ENCODE data around the gene TKFC.

TKFC gene

GRCh38 chr11:61309141-61309540 is 23.9 kb upstream of the TKFC start:
- DNase-seq (ENCODE audit: extremely low spot score), result no peak
- POLR2A ChIA-PET, result no interaction called here
- TF ChIP-seq CTCF (IDR thresholded peaks at IDR 0.05; ENCODE audit: control extremely low read depth, extremely low read depth, low read depth, missing control alignments), result no peak
- CTCF ChIA-PET, result interaction anchor here (1.0 to 5.3 kb wide), 5 partner anchors 10 to 117 kb away, joined by 3 to 23 read pairs (median 5); no protein-coding TSS in a partner anchor

GRCh38 chr11:61309739-61310138 is 23.3 kb upstream of the TKFC start:
- ChIA-PET POLR2A (interaction anchor here (1.3 kb wide), 1 partner anchor 12 kb away, joined by 10 read pairs; no protein-coding TSS in a partner anchor), CTCF (interaction anchor here (1.0 to 5.3 kb wide), 6 partner anchors 9 to 116 kb away, joined by 3 to 23 read pairs (median 4); no protein-coding TSS in a partner anchor)
- DNase-seq (ENCODE audit: extremely low spot score), result no peak
- no peak for TF ChIP-seq CTCF (IDR thresholded peaks at IDR 0.05; ENCODE audit: control extremely low read depth, extremely low read depth, low read depth, missing control alignments)

GRCh38 chr11:61310749-61311148 is 22.3 kb upstream of the TKFC start:
- TF ChIP-seq CTCF (IDR thresholded peaks at IDR 0.05; ENCODE audit: control extremely low read depth, extremely low read depth, low read depth, missing control alignments), result no peak
- no peak for DNase-seq (ENCODE audit: extremely low spot score)
- ChIA-PET CTCF (interaction anchor here (1.1 to 5.3 kb wide), 7 partner anchors 8 to 75 kb away, joined by 3 to 23 read pairs (median 5); partner anchors contain the start of gene VWCE), POLR2A (interaction anchor here (1.3 kb wide), 1 partner anchor 11 kb away, joined by 10 read pairs; no protein-coding TSS in a partner anchor)

- DNase-seq (ENCODE audit: extremely low spot score), result no peak
- ChIA-PET POLR2A (no interaction called here), CTCF (interaction anchor here (1.2 to 3.5 kb wide), 3 partner anchors 9 to 71 kb away, joined by 3 to 11 read pairs (median 5); no protein-coding TSS in a partner anchor)
- no peak for TF ChIP-seq CTCF (IDR thresholded peaks at IDR 0.05; ENCODE audit: control extremely low read depth, extremely low read depth, low read depth, missing control alignments)
Observed at GRCh38 chr11:61315260-61315659, 17.8 kb upstream of the TKFC start.

- TF ChIP-seq CTCF (IDR thresholded peaks at IDR 0.05; ENCODE audit: control extremely low read depth, extremely low read depth, low read depth, missing control alignments), result no peak
- POLR2A ChIA-PET, result no interaction called here
- DNase-seq (ENCODE audit: extremely low spot score), result no peak
- CTCF ChIA-PET, result interaction anchor here (3.0 to 6.5 kb wide), 2 partner anchors 10 to 59 kb away, joined by 31 to 48 read pairs; no protein-coding TSS in a partner anchor
Observed at GRCh38 chr11:61325649-61326414, 7.2 kb upstream of the TKFC start.

GRCh38 chr11:61327669-61328071 is 5.4 kb upstream of the TKFC start:
- CTCF ChIA-PET, result interaction anchor here (1.0 to 6.5 kb wide), 5 partner anchors 8 to 65 kb away, joined by 3 to 48 read pairs (median 5); partner anchors contain the start of gene TMEM216
- DNase-seq (ENCODE audit: extremely low spot score), result no peak
- POLR2A ChIA-PET, result interaction anchor here (1.5 kb wide), 1 partner anchor 34 kb away, joined by 4 read pairs; the partner anchor contains the start of genes CYB561A3 and TMEM138
- no peak for TF ChIP-seq CTCF (IDR thresholded peaks at IDR 0.05; ENCODE audit: control extremely low read depth, extremely low read depth, low read depth, missing control alignments)

Measured in GM10248 (cell line).